C4-2B (cell line): ENCODE measurements around the gene ELMO1.

Source experiments
- ZFX ChIP-seq: fragments of 450-650 bp; IDR thresholded peaks from 2 replicates; pipeline ENCODE4 v1.6.1; 2017
- TF ChIP-seq, protein P1 (sequence below): fragments of 450-650 bp; conservative IDR thresholded peaks from 2 replicates; pipeline ENCODE4 v1.5.1; 2017; ENCODE audit warnings: mild to moderate bottlenecking

- TF ChIP-seq, protein P1, sequence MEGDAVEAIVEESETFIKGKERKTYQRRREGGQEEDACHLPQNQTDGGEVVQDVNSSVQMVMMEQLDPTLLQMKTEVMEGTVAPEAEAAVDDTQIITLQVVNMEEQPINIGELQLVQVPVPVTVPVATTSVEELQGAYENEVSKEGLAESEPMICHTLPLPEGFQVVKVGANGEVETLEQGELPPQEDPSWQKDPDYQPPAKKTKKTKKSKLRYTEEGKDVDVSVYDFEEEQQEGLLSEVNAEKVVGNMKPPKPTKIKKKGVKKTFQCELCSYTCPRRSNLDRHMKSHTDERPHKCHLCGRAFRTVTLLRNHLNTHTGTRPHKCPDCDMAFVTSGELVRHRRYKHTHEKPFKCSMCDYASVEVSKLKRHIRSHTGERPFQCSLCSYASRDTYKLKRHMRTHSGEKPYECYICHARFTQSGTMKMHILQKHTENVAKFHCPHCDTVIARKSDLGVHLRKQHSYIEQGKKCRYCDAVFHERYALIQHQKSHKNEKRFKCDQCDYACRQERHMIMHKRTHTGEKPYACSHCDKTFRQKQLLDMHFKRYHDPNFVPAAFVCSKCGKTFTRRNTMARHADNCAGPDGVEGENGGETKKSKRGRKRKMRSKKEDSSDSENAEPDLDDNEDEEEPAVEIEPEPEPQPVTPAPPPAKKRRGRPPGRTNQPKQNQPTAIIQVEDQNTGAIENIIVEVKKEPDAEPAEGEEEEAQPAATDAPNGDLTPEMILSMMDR = no peak
- no peak for TF ChIP-seq ZFX
Measured at GRCh38 chr7:36939816-36940215, 508.8 kb downstream of the ELMO1 start.
